Lower leg skin (tissue), 4 donors: ENCODE data around the gene MAP3K5. TPM values are rescaled to one million over a fixed set of nuclear protein-coding genes. Genes with fewer than 3 reads are reported as not detected.

Source experiments
- DNase-seq, 2 donors: peaks; one replicate each; pipeline ENCODE4 v3.0.0-alpha.2; 2019; ENCODE audit warnings: low spot score in 2 of 2
- H3K4me3 ChIP-seq: fragments of 200-600 bp; sonication (generic); 2 replicates; pipeline ENCODE4 v1.5.1; 2017; ENCODE audit warnings: mild to moderate bottlenecking, low read depth; ENCODE audit not compliant: poor library complexity, severe bottlenecking
- CTCF ChIP-seq, 3 donors: fragments of 450-650 bp; IDR thresholded peaks; one replicate each; pipeline ENCODE4 v1.5.1; 2016; ENCODE audit warnings: antibody characterized with exemption in 3 of 3, mild to moderate bottlenecking in 3 of 3, moderate library complexity in 2 of 3
- POLR2A ChIP-seq, 2 donors: fragments of 450-650 bp; IDR thresholded peaks; one replicate each; pipeline ENCODE4 v1.6.1; 2016 to 2017; ENCODE audit warnings: antibody characterized with exemption in 2 of 2, mild to moderate bottlenecking in 1 of 2, moderate library complexity in 1 of 2
- WGBS, 2 donors: methylation state at CpG; one replicate each; pipeline ENCODE4 v1.1.5; 2018; 5-methylcytosine and 5-hydroxymethylcytosine counted together
- intact Hi-C: fragments of 100-400 bp; cut with DNase I; formaldehyde crosslinking; loops from one replicate; pipeline ENCODE4 v1.15.0; 2023; ENCODE audit warnings: low total_unique reads
- total RNA-seq, 4 donors: library from RNA; depleted of rRNA; stranded (reverse); fragments of >200 nt; gene quantifications; one replicate each; pipeline ENCODE4 v1.1.0, GENCODE V29; 2016

MAP3K5 gene
- total RNA-seq, 4 donors from 2014 or later = 18.9 to 35.2 (median 27.0) TPM

- DNase-seq = no peak
- no peak overlapping the region for H3K4me3 ChIP-seq
- intact Hi-C loops = no loop called here
- 81 to 83% methylated on average over 5 of the region's 5 CpGs for WGBS, 2 donors
- TF ChIP-seq POLR2A (IDR thresholded peaks at IDR 0.05) (no peak), CTCF (IDR thresholded peaks at IDR 0.05) (no peak)
These were observed 187.3 kb downstream of the MAP3K5 start for GRCh38 chr6:136604928-136605510.

- intact Hi-C loops = no loop called here
- no peak overlapping the region for H3K4me3 ChIP-seq
- no peak for TF ChIP-seq POLR2A (IDR thresholded peaks at IDR 0.05)
- no peak for TF ChIP-seq CTCF (IDR thresholded peaks at IDR 0.05)
- DNase-seq = no peak
- 80 to 87% methylated on average over 1 of the region's 1 CpG for WGBS, 2 donors
These were observed 187.9 kb downstream of the MAP3K5 start for GRCh38 chr6:136604328-136604825.

GRCh38 chr6:136600818-136601217 is 191.5 kb downstream of the MAP3K5 start:
- no peak for DNase-seq
- 89 to 97% methylated on average over 3 of the region's 3 CpGs for WGBS, 2 donors
- intact Hi-C loops = no loop called here
- H3K4me3 ChIP-seq = no peak overlapping the region
- no peak for TF ChIP-seq CTCF (IDR thresholded peaks at IDR 0.05)
- TF ChIP-seq POLR2A (IDR thresholded peaks at IDR 0.05) = no peak

GRCh38 chr6:136599329-136600011 is 192.8 kb downstream of the MAP3K5 start:
- WGBS, 2 donors = 77 to 80% methylated on average over 10 of the region's 10 CpGs
- TF ChIP-seq POLR2A (IDR thresholded peaks at IDR 0.05) = no peak
- TF ChIP-seq CTCF (IDR thresholded peaks at IDR 0.05) = no peak
- intact Hi-C loops = no loop called here
- DNase-seq = no peak
- H3K4me3 ChIP-seq = no peak overlapping the region

GRCh38 chr6:136598048-136598447 is 194.2 kb downstream of the MAP3K5 start:
- 94 to 97% methylated on average over 3 of the region's 3 CpGs for WGBS, 2 donors
- no peak for DNase-seq
- intact Hi-C loops = no loop called here
- TF ChIP-seq CTCF (IDR thresholded peaks at IDR 0.05) (no peak), POLR2A (IDR thresholded peaks at IDR 0.05) (no peak)
- H3K4me3 ChIP-seq = no peak overlapping the region
